Adipocyte (in vitro differentiated cells): ENCODE measurements around the gene ASIC1.

Experiments
- DNase-seq: peaks from one replicate; pipeline ENCODE4 v3.0.0-alpha.2; 2015; ENCODE audit warnings: low read depth
- H3K27me3 ChIP-seq: replicated peaks from 2 replicates; pipeline ENCODE4 v1.7.0; 2013; ENCODE audit warnings: mild to moderate bottlenecking, low read length, moderate library complexity; ENCODE audit not compliant: control insufficient read depth, insufficient read depth
- H3K36me3 ChIP-seq: 2 replicates; pipeline ENCODE4 v1.7.0; 2013; ENCODE audit warnings: low read length, mild to moderate bottlenecking, moderate library complexity; ENCODE audit not compliant: control insufficient read depth, insufficient read depth, severe bottlenecking
- H3K4me1 ChIP-seq: 2 replicates; pipeline ENCODE4 v1.7.0; 2013; ENCODE audit warnings: mild to moderate bottlenecking, low read length, moderate library complexity; ENCODE audit not compliant: control insufficient read depth, insufficient read depth
- H3K4me3 ChIP-seq: 2 replicates; pipeline ENCODE4 v1.7.0; 2013; ENCODE audit warnings: mild to moderate bottlenecking, low read length, moderate library complexity
- H3K9ac ChIP-seq: 2 replicates; pipeline ENCODE4 v1.7.0; 2013; ENCODE audit warnings: mild to moderate bottlenecking, low read length, moderate library complexity
- H3K9me3 ChIP-seq: 2 replicates; pipeline ENCODE4 v1.7.0; 2013; ENCODE audit warnings: mild to moderate bottlenecking, low read length, moderate library complexity; ENCODE audit not compliant: control insufficient read depth

Gene ASIC1

GRCh38 chr12:50057000-50057841, at the start of gene ASIC1:
TSS of gene ASIC1 (plus strand) at chr12:50057596. CDS start at chr12:50058767, 1,171 bp downstream.
- Histone ChIP-seq H3K36me3 (no peaks in the 10 kb centered on the region), H3K4me1 (peaks cover 17% of the 10 kb centered on the region), H3K9me3 (no peaks in the 10 kb centered on the region), H3K27me3 (peaks cover 27% of the 10 kb centered on the region), H3K4me3 (peak within 1 kb of the TSS; percentile 79), H3K9ac (peak within 1 kb of the TSS; percentile 76)
- DNase-seq, result peak; percentile 89

GRCh38 chr12:50013361-50014147, 43.8 kb upstream of the ASIC1 start:
- Histone ChIP-seq H3K4me3 (no peak overlapping the region), H3K4me1 (peaks cover 21% of the 10 kb centered on the region), H3K9ac (no peak overlapping the region), H3K27me3 (no peaks in the 10 kb centered on the region), H3K9me3 (no peaks in the 10 kb centered on the region), H3K36me3 (no peaks in the 10 kb centered on the region)
- DNase-seq, result no peak

- no peak overlapping the region for H3K4me3 ChIP-seq
- no peak for DNase-seq
- no peak overlapping the region for H3K9ac ChIP-seq
- H3K4me1 ChIP-seq, result peaks cover 21% of the 10 kb centered on the region
- no peaks in the 10 kb centered on the region for H3K36me3 ChIP-seq
- H3K27me3 ChIP-seq, result no peaks in the 10 kb centered on the region
- no peaks in the 10 kb centered on the region for H3K9me3 ChIP-seq
These were observed 43.1 kb upstream of the ASIC1 start for GRCh38 chr12:50014342-50014741.

- peaks cover 21% of the 10 kb centered on the region for H3K4me1 ChIP-seq
- DNase-seq, result peak; percentile 56
- H3K36me3 ChIP-seq, result no peaks in the 10 kb centered on the region
These were observed 40.6 kb upstream of the ASIC1 start for GRCh38 chr12:50016501-50017475.

DNA sequence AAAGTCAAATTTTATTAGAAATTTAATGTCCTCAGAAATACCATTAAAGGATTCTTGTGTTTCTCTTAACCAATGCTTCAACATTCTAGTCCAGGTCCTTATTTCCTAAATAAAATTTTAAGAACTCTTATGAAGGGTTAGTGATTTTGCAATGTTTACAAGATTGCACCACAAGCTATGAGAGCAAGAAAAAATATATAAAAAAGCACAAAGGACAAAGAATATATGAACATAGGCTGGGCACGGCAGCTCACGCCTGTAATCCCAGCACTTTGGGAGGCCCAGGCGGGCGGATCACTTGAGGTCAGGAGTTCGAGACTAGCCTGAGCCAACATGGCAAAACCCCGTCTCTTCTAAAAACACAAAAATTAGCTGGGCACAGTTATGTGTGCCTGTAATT, 39.8 kb upstream of the ASIC1 start:
- Histone ChIP-seq H3K9ac (peak overlapping the region; percentile 88), H3K27me3 (no peaks in the 10 kb centered on the region), H3K4me3 (peak overlapping the region; percentile 78), H3K36me3 (no peaks in the 10 kb centered on the region), H3K9me3 (no peaks in the 10 kb centered on the region), H3K4me1 (peaks cover 21% of the 10 kb centered on the region)
- DNase-seq, result peak; percentile 82

More at GRCh38 chr12:50016501-50017475, 40.6 kb upstream of the ASIC1 start:
- peak overlapping the region; percentile 78 for H3K4me3 ChIP-seq
- H3K9me3 ChIP-seq, result no peaks in the 10 kb centered on the region
- peak overlapping the region; percentile 88 for H3K9ac ChIP-seq
- no peaks in the 10 kb centered on the region for H3K27me3 ChIP-seq

- no peaks in the 10 kb centered on the region for H3K9me3 ChIP-seq
- H3K9ac ChIP-seq, result peak overlapping the region; percentile 88
- peaks cover 21% of the 10 kb centered on the region for H3K4me1 ChIP-seq
- H3K36me3 ChIP-seq, result no peaks in the 10 kb centered on the region
- no peaks in the 10 kb centered on the region for H3K27me3 ChIP-seq
- peak overlapping the region; percentile 78 for H3K4me3 ChIP-seq
- no peak for DNase-seq
These were observed 39.2 kb upstream of the ASIC1 start for GRCh38 chr12:50018154-50018553.

DNA sequence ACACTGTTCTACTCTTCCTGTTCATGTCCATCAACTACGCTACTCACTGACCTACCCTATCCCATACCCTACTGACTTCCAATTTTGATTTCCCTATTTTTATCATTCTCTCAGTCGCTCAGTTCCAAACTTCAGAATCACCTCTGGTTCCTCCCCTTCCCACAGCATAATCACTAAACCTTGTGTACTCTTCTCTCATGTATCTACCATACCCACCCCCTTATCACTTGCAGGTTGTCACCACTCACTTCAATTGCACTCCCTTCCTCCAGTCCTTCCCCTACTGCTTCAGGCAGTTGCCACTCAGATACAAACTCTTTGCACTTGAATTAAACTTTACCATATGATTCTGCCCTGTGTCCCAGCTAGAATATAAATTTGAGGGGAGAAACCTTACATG, 38.4 kb upstream of the ASIC1 start:
- Histone ChIP-seq H3K9ac (no peak overlapping the region), H3K9me3 (no peaks in the 10 kb centered on the region), H3K27me3 (no peaks in the 10 kb centered on the region), H3K4me1 (peaks cover 21% of the 10 kb centered on the region), H3K4me3 (no peak overlapping the region), H3K36me3 (no peaks in the 10 kb centered on the region)
- no peak for DNase-seq

DNA sequence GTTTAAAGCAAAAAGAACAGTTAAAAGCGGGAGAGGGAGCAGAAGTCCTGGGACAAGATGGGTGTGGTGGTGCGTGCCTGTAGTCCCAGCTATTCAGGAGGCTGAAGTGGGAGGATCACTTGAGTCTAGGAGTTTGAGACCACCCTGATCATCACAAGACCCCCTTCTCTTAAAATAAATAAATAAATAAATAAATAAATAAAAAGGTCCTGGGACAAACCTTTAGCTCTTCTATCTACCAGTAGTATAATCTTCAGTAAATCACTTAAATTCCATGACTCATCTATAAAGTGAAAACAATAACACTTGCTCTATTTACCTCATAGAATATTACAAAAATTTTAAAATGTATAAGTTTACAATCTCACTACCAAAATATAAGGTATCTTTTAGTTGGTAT, 37.9 kb upstream of the ASIC1 start:
- H3K9me3 ChIP-seq, result no peaks in the 10 kb centered on the region
- peaks cover 26% of the 10 kb centered on the region for H3K4me1 ChIP-seq
- H3K4me3 ChIP-seq, result no peak overlapping the region
- H3K27me3 ChIP-seq, result no peaks in the 10 kb centered on the region
- no peak for DNase-seq
- no peaks in the 10 kb centered on the region for H3K36me3 ChIP-seq
- H3K9ac ChIP-seq, result no peak overlapping the region

- H3K27me3 ChIP-seq, result no peaks in the 10 kb centered on the region
- H3K4me1 ChIP-seq, result peaks cover 32% of the 10 kb centered on the region
- no peaks in the 10 kb centered on the region for H3K9me3 ChIP-seq
- no peaks in the 10 kb centered on the region for H3K36me3 ChIP-seq
- DNase-seq, result peak; percentile 24
- no peak overlapping the region for H3K9ac ChIP-seq
- no peak overlapping the region for H3K4me3 ChIP-seq
These were observed 36.4 kb upstream of the ASIC1 start for GRCh38 chr12:50021031-50021430.

- Histone ChIP-seq H3K27me3 (no peaks in the 10 kb centered on the region), H3K4me1 (peaks cover 17% of the 10 kb centered on the region), H3K9me3 (no peaks in the 10 kb centered on the region), H3K9ac (no peak overlapping the region), H3K36me3 (no peaks in the 10 kb centered on the region), H3K4me3 (no peak overlapping the region)
- DNase-seq, result no peak
These were observed 34.5 kb upstream of the ASIC1 start for GRCh38 chr12:50022903-50023302.
